ENCODE measurements around the gene PRDM4.

GRCh38 chr12:107767466-107767865 is 6.5 kb upstream of the PRDM4 start:
- TF ChIP-seq CTCF (IDR thresholded peaks at IDR 0.05; ENCODE audit: insufficient read depth, low read length) (no peak), POLR2AphosphoS5 (IDR thresholded peaks at IDR 0.05; ENCODE audit: low read depth) (no peak), GABPA (IDR thresholded peaks at IDR 0.05; ENCODE audit: low read depth) (no peak)

Measured in HL-60 (cell line).